SW 1271 (cell line): ENCODE data around the gene AP3B1.

Experiments
- DNase-seq, 2 experiments: peaks; one replicate each; lab custom pipeline; 2025; lab: John Stamatoyannopoulos, UW

AP3B1 gene

GRCh38 chr5:77971776-77972468 lies 322.6 kb downstream of the AP3B1 start:
- DNase-seq = no peak

GRCh38 chr5:77970891-77971290 lies 323.6 kb downstream of the AP3B1 start:
- no peak for DNase-seq

GRCh38 chr5:77963795-77964194 lies 330.7 kb downstream of the AP3B1 start:
- no peak for DNase-seq

GRCh38 chr5:77960863-77961396 lies 333.6 kb downstream of the AP3B1 start:
- DNase-seq = no peak

GRCh38 chr5:77960305-77960704 lies 334.2 kb downstream of the AP3B1 start:
- DNase-seq = no peak

- DNase-seq = no peak
These were observed 335.7 kb downstream of the AP3B1 start for GRCh38 chr5:77958642-77959330.

- no peak for DNase-seq
These were observed 336.5 kb downstream of the AP3B1 start for GRCh38 chr5:77957931-77958521.

GRCh38 chr5:77957516-77957915 lies 337.0 kb downstream of the AP3B1 start:
- no peak for DNase-seq

GRCh38 chr5:77957081-77957480 lies 337.4 kb downstream of the AP3B1 start:
- no peak for DNase-seq

- DNase-seq = no peak
These were observed 338.9 kb downstream of the AP3B1 start for GRCh38 chr5:77955577-77955976.

GRCh38 chr5:77953374-77953773 lies 341.1 kb downstream of the AP3B1 start:
- no peak for DNase-seq

- DNase-seq = no peak
These were observed 341.8 kb downstream of the AP3B1 start for GRCh38 chr5:77952636-77953212.
